Activated CD8-positive, alpha-beta T cell treated with anti-CD3 and anti-CD28 coated beads for 36 hours (primary cell): Measurements from ENCODE around the gene EZR. TPM values are rescaled to one million over a fixed set of nuclear protein-coding genes. Genes with fewer than 3 reads are reported as not detected.
"Not testable (repeated sequence)": the region's sequence is repeated elsewhere in the genome, so short reads cannot be mapped to it uniquely, and the experiment has no call there.

Experiments
- ATAC-seq: fragments of 200-7000 bp; cut with Tn5 transposase; one replicate; pipeline ENCODE4 v1.10.0; 2021; ENCODE audit warnings: mild to moderate bottlenecking, moderate library complexity
- CTCF ChIA-PET: fragments of 350-600 bp; sonication (Branson Sonifier 250); formaldehyde crosslinking; loops from one replicate; lab custom pipeline; 2021; ENCODE audit warnings: antibody characterized with exemption; lab: Charles Lee
- POLR2A ChIA-PET: fragments of 350-600 bp; sonication (Branson Sonifier 250); formaldehyde crosslinking; loops from one replicate; lab custom pipeline; 2021; ENCODE audit warnings: antibody characterized with exemption; lab: Charles Lee
- DNase-seq: peaks from one replicate; pipeline ENCODE4 v3.0.0-alpha.2; 2020
- H3K27ac Mint-ChIP-seq: one replicate; pipeline ENCODE4 v1.8.0; 2021; ENCODE audit warnings: mild to moderate bottlenecking, mixed read lengths
- H3K27me3 Mint-ChIP-seq: one replicate; pipeline ENCODE4 v1.8.0; 2021; ENCODE audit warnings: mixed read lengths
- H3K36me3 Mint-ChIP-seq: one replicate; pipeline ENCODE4 v1.8.0; 2021; ENCODE audit warnings: low read depth, mixed read lengths
- H3K4me1 Mint-ChIP-seq: one replicate; pipeline ENCODE4 v1.8.0; 2021; ENCODE audit warnings: low read depth, mixed read lengths
- H3K4me3 Mint-ChIP-seq: one replicate; pipeline ENCODE4 v1.8.0; 2021; ENCODE audit warnings: mild to moderate bottlenecking, moderate library complexity, mixed read lengths
- H3K9me3 Mint-ChIP-seq: one replicate; pipeline ENCODE4 v1.8.0; 2021; ENCODE audit warnings: mixed read lengths
- CTCF ChIP-seq: fragments of 200-600 bp; IDR thresholded peaks from one replicate; pipeline ENCODE4 v1.8.0; 2022; ENCODE audit warnings: antibody characterized with exemption, mild to moderate bottlenecking
- intact Hi-C: fragments of 100-400 bp; cut with micrococcal nuclease; formaldehyde crosslinking; loops from one replicate; pipeline ENCODE4 v1.10.0; 2022
- total RNA-seq, 2 experiments: library from RNA; stranded (reverse); gene quantifications; one replicate each; pipeline ENCODE4 v1.2.3, GENCODE V29; 2021

EZR gene
- total RNA-seq, 2 experiments from 2014 or later, result 199 to 206 TPM

DNA sequence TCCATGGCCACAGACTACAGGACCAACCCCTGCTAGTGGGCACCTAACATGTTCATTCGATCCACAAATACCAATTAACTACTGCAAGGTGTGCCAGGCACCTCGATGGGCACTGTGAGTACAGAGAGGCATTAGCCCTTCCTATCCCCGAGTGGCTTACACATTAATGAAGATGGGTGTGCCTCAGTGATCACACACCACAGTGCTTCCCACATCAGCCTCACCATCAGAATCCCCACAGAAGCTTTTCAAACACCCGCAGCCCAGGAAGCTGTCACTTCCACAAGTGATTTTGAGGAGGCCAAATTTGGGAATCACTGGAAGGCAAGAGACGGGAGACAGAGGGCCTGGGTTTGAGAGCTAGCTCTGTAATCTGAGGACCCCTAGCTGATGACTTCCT lies 23.7 kb downstream of the EZR start:
- DNase-seq, result no peak
- H3K36me3 Mint-ChIP-seq, result peaks cover 54% of the 10 kb centered on the region

GRCh38 chr6:158793432-158793831 lies 25.7 kb downstream of the EZR start:
- Mint-ChIP-seq H3K9me3 (no peaks in the 10 kb centered on the region), H3K27me3 (no peaks in the 10 kb centered on the region), H3K36me3 (peaks cover 67% of the 10 kb centered on the region), H3K27ac (peak overlapping the region; percentile 70), H3K4me1 (peaks cover 88% of the 10 kb centered on the region), H3K4me3 (no peak overlapping the region)
- ATAC-seq (peak; percentile 65), DNase-seq (peak; percentile 50)
- peak; percentile 58 for TF ChIP-seq CTCF
- POLR2A ChIA-PET, result interaction anchor here (0.9 to 1.1 kb wide), 2 partner anchors 14 to 177 kb away, joined by 3 read pairs; no protein-coding TSS in a partner anchor
- intact Hi-C loops, result loop anchor here (5.0 kb wide), 1 partner anchor 179 kb away; no protein-coding TSS in a partner anchor
- CTCF ChIA-PET, result interaction anchor here (0.6 to 5.4 kb wide), 24 partner anchors 10 to 341 kb away, joined by 3 to 34 read pairs (median 3); partner anchors contain the start of gene RSPH3

More for the DNA sequence above, 23.7 kb downstream of the EZR start:
- no peak for TF ChIP-seq CTCF
- Mint-ChIP-seq H3K27me3 (no peaks in the 10 kb centered on the region), H3K27ac (peak overlapping the region; percentile 59), H3K4me1 (peaks cover 87% of the 10 kb centered on the region), H3K9me3 (no peaks in the 10 kb centered on the region), H3K4me3 (no peak overlapping the region)
- no peak for ATAC-seq
- POLR2A ChIA-PET, result interaction anchor here (1.2 to 1.4 kb wide), 3 partner anchors 13 to 73 kb away, joined by 3 to 6 read pairs (median 4); no protein-coding TSS in a partner anchor
- CTCF ChIA-PET, result interaction anchor here (0.6 to 5.4 kb wide), 10 partner anchors 8 to 339 kb away, joined by 3 to 34 read pairs (median 3); no protein-coding TSS in a partner anchor
- intact Hi-C loops, result no loop called here

DNA sequence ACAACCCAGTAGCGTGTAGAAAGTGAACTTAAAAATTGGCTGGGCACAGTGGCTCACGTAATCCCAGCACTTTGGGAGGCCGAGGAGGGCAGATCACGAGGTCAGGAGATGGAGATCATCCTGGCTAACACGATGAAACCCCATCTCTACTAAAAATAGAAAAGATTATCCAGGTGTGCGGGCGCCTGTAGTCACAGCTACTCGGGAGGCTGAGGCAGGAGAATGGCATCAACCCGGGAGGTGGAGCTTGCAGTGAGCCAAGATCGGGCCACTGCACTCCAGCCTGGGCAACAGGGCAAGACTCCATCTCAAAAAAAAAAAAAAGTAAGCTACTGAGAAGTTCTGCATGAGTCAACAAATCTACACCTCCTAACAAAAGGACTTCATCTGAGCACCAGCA lies 26.7 kb downstream of the EZR start:
- H3K27me3 Mint-ChIP-seq, H3K9me3 Mint-ChIP-seq, DNase-seq, H3K4me3 Mint-ChIP-seq, ATAC-seq: not testable (repeated sequence)
- intact Hi-C loops, result loop anchor here (5.0 kb wide), 1 partner anchor 180 kb away; no protein-coding TSS in a partner anchor
- peaks cover 84% of the 10 kb centered on the region for H3K4me1 Mint-ChIP-seq
- H3K27ac Mint-ChIP-seq, result peak overlapping the region; percentile 69
- POLR2A ChIA-PET, result interaction anchor here (0.9 to 1.3 kb wide), 3 partner anchors 15 to 178 kb away, joined by 3 read pairs; no protein-coding TSS in a partner anchor
- H3K36me3 Mint-ChIP-seq, result peaks cover 69% of the 10 kb centered on the region
- CTCF ChIA-PET, result interaction anchor here (0.8 to 5.4 kb wide), 14 partner anchors 11 to 342 kb away, joined by 3 to 34 read pairs (median 4); no protein-coding TSS in a partner anchor

DNA sequence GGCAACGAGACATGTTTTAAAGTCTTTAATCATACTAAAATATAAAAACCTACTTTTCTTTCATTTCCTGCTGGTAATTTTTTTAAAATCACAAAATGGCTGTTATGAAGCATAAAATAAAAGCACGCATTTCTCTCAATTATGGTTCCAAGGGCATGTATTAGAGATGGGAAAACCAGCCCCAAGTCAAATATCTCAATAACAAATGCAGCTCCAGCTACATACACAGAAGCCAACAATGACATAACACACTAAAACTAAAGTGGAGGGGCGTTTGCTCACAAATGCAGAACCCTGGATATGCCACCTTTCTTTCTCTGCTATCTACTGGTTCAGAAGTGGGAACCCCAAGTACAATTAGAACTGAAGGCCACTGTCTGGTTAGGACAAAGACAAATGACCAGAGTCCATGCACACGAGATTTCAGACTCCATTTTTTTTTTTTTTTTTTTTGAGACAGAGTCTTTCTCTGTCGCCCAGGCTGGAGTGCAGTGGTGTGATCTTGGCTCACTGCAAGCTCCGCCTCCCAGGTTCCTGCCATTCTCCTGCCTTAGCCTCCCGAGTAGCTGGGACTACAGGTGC lies 27.8 kb downstream of the EZR start:
- ChIA-PET CTCF (interaction anchor here (1.3 to 5.4 kb wide), 3 partner anchors 28 to 182 kb away, joined by 3 to 34 read pairs (median 12); partner anchors contain the start of gene EZR), POLR2A (interaction anchor here (1.3 kb wide), 1 partner anchor 150 kb away, joined by 3 read pairs; no protein-coding TSS in a partner anchor)
- DNase-seq, result no peak
- peaks cover 67% of the 10 kb centered on the region for H3K36me3 Mint-ChIP-seq
- H3K4me3 Mint-ChIP-seq, result no peak overlapping the region
- H3K27ac Mint-ChIP-seq, result peak overlapping the region; percentile 80
- no peaks in the 10 kb centered on the region for H3K27me3 Mint-ChIP-seq
- intact Hi-C loops, result loop anchor here (5.0 kb wide), 1 partner anchor 181 kb away; no protein-coding TSS in a partner anchor
- no peak for TF ChIP-seq CTCF
- ATAC-seq, result no peak
- peaks cover 72% of the 10 kb centered on the region for H3K4me1 Mint-ChIP-seq
- no peaks in the 10 kb centered on the region for H3K9me3 Mint-ChIP-seq

DNA sequence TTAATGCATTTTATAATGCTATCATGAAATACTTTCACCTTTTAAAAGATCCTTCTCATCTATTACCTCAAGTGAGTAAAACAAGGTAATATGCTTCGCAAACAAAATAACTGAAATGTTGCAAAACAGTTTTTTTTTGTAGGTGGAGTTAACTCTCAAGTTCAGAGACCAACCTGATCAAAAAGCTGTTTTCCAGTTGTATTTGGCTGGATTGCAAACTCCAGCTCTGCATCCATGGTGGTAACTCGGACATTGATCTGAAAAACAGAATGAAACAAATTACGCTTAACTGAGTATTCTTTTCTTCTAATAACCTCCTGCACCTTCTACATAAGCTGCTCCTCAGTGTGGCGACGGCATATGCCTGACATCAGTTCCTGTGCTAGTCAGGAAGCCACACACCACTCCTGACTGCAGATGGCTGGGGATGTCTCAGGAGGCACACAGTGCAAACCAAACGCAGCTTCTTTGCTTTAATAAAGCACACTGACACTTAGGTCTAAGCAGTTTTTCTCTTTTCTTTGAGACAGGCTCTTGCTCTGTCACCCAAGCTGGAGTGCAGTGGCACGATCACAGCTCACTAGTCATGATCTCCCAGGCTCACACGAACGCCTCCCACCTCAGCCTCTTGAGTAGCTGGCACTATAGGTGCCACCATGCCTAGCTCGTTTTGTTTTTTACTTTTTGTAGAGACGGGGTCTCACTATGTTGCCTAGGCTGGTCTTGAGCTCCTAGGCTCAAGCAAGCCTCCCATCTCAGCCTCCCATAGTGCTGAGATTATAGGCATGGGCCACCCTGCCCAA lies 29.9 kb downstream of the EZR start:
- intact Hi-C loops, result no loop called here
- no peak for TF ChIP-seq CTCF
- H3K4me1 Mint-ChIP-seq, result peaks cover 59% of the 10 kb centered on the region
- ATAC-seq, result peak; percentile 85
- H3K27ac Mint-ChIP-seq, result peak overlapping the region; percentile 80
- H3K9me3 Mint-ChIP-seq, result no peaks in the 10 kb centered on the region
- ChIA-PET CTCF (interaction anchor here (0.7 to 2.4 kb wide), 19 partner anchors 8 to 575 kb away, joined by 3 to 14 read pairs (median 4); no protein-coding TSS in a partner anchor), POLR2A (interaction anchor here (0.6 to 2.1 kb wide), 8 partner anchors 16 to 199 kb away, joined by 3 to 10 read pairs (median 4); no protein-coding TSS in a partner anchor)
- peak; percentile 66 for DNase-seq
- peaks cover 68% of the 10 kb centered on the region for H3K36me3 Mint-ChIP-seq
- no peaks in the 10 kb centered on the region for H3K27me3 Mint-ChIP-seq
- peak overlapping the region; percentile 43 for H3K4me3 Mint-ChIP-seq
